NCI-H510A treated with DMSO at 0.1 percent for 48 hours (cell line): Measurements from ENCODE around the gene RNU1-3.

Source experiments
- DNase-seq: peaks from one replicate; lab custom pipeline; 2025; lab: John Stamatoyannopoulos, UW

RNU1-3 gene

DNA sequence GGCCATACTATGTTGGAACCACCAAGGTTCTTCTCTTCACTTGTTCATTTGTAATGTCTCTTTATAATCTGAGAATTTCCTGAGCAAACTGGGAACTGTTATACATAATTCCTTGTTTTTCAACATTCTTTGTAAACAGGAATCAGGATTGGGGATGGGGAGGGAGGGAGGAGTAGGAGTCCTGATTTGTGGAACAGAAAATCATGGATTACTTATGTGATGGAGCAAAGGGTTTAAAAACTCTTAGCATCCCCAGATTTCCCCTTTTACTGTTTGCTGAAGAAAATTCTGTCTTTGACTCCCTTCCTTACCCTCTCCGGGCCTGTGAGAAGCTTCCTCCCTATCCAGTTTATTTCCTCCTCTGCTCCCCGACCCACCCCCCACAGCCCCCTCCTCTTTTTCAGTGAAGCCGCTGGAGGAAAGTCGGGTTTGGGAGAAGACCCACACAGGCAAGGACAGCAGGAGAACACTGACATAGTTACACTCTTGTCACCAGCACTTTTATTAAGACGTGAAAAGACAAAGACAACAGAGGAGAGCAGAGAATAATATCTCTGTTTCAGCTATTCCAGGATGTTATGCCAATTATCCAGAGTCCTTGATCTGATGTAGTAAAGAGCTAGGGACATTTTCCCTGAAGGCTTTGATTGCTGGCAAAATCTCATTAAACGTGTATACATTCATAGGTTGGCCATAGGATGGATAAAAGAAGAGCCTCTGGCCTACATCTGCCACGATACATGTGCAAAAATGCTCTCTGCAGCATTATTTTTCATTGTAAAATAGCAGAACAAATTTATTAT, 48.8 kb downstream of the RNU1-3 start:
- DNase-seq = no peak

DNA sequence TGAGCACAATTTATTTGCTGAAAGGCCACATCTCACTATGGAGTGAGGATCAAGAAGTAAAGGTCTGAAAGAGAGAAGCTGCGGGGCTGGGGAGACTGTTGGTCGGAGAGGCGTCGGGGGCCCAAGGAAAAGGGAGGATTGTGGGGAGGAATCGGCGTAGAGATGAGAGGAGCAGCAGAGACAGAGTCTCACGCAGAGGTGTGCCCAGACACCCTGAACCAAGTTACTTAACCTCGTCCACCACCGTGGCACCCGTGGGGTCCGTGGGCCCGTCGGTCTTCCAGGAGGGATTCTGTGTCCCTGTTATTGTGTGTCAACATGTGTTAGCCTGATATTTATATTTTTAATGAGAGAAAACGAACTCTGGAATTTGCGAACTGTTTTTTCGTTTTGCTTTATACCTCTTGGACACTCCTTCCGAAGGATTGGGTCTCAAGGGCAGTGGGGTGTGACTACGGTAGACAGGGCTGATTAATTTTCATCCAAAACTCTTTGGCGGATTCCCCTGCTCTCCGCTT, 49.6 kb downstream of the RNU1-3 start:
- no peak for DNase-seq
